Measurements from ENCODE around the gene CDK16.

Gene CDK16

GRCh38 chrX:47198026-47198686 lies 20.3 kb upstream of the CDK16 start:
- TF ChIP-seq, protein P1, sequence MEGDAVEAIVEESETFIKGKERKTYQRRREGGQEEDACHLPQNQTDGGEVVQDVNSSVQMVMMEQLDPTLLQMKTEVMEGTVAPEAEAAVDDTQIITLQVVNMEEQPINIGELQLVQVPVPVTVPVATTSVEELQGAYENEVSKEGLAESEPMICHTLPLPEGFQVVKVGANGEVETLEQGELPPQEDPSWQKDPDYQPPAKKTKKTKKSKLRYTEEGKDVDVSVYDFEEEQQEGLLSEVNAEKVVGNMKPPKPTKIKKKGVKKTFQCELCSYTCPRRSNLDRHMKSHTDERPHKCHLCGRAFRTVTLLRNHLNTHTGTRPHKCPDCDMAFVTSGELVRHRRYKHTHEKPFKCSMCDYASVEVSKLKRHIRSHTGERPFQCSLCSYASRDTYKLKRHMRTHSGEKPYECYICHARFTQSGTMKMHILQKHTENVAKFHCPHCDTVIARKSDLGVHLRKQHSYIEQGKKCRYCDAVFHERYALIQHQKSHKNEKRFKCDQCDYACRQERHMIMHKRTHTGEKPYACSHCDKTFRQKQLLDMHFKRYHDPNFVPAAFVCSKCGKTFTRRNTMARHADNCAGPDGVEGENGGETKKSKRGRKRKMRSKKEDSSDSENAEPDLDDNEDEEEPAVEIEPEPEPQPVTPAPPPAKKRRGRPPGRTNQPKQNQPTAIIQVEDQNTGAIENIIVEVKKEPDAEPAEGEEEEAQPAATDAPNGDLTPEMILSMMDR (IDR thresholded peaks at IDR 0.05; ENCODE audit: insufficient read depth, low read length, poor library complexity, severe bottlenecking), result no peak
- Histone ChIP-seq H3K36me3 (ENCODE audit: control insufficient read depth, insufficient read depth, low read length) (peaks cover 44% of the 10 kb centered on the region), H3K27me3 (replicated peaks; ENCODE audit: control insufficient read depth, insufficient read depth, low read length) (no peaks in the 10 kb centered on the region), H3K4me3 (replicated peaks; ENCODE audit: low read depth, low read length) (no peak overlapping the region)
- DNase-seq (ENCODE audit: extremely low read depth, insufficient read length), result no peak

DNA sequence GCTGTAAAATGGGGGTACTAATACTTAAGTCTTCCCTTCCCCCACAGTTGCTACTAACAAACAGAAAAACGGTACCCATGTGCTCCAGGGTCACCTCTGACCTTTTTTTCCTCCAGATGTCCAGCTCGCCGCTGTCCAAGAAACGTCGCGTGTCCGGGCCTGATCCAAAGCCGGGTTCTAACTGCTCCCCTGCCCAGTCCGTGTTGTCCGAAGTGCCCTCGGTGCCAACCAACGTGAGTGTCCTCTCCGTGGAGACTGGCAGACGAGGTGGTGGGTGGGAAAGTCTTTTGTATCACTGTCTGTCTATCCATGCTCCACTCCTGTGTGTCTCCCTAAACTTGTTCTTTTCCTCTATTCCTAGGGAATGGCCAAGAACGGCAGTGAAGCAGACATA lies 19.8 kb upstream of the CDK16 start:
- H3K4me3 ChIP-seq (replicated peaks; ENCODE audit: low read depth, low read length), result no peak overlapping the region
- no peaks in the 10 kb centered on the region for H3K27me3 ChIP-seq (replicated peaks; ENCODE audit: control insufficient read depth, insufficient read depth, low read length)
- no peak for DNase-seq (ENCODE audit: extremely low read depth, insufficient read length)
- H3K36me3 ChIP-seq (ENCODE audit: control insufficient read depth, insufficient read depth, low read length), result peaks cover 46% of the 10 kb centered on the region
- TF ChIP-seq, protein P1 (IDR thresholded peaks at IDR 0.05; ENCODE audit: insufficient read depth, low read length, poor library complexity, severe bottlenecking), result no peak

- Histone ChIP-seq H3K27me3 (replicated peaks; ENCODE audit: control insufficient read depth, insufficient read depth, low read length) (no peaks in the 10 kb centered on the region), H3K36me3 (ENCODE audit: control insufficient read depth, insufficient read depth, low read length) (peaks cover 47% of the 10 kb centered on the region), H3K4me3 (replicated peaks; ENCODE audit: low read depth, low read length) (no peak overlapping the region)
- TF ChIP-seq, protein P1 (IDR thresholded peaks at IDR 0.05; ENCODE audit: insufficient read depth, low read length, poor library complexity, severe bottlenecking), result no peak
- DNase-seq (ENCODE audit: extremely low read depth, insufficient read length), result no peak
Measured at GRCh38 chrX:47199286-47199685, 19.2 kb upstream of the CDK16 start.

DNA sequence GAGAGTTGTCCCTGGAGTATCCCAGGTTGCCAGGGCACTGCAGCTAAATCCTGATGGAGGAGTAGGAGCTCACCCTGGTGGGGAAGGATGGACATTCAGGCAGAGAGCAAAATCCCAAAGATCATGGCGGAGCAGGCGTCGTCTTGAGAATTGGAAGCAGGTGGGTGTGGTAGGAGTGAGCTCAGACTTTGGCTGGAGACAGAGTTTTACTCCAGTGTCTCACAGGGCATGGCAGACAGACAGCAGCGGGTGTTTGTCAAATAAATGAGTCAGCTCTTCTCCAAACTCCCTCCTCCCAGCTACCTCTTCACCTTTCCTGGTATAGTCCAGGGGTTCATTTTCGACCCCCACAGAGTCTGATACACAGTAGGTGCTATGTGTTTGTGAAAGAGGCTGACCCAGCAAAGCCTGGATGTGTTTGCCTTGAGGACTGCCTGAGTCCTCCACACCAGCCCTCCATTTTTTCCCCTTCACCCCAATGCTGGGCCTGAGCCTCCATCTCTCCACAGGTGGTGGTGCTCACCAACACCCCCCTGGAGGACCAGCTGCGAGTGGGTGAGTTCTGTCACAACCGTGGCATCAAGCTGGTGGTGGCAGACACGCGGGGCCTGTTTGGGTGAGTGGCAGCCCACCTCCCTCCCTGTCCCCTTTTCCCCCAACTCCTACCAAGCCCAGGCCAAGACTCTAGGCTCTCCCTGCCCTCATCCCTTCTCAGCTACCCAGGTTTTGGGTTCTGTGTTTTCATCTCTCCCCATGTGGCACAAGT lies 17.9 kb upstream of the CDK16 start:
- H3K27me3 ChIP-seq (replicated peaks; ENCODE audit: control insufficient read depth, insufficient read depth, low read length), result no peaks in the 10 kb centered on the region
- TF ChIP-seq, protein P1 (IDR thresholded peaks at IDR 0.05; ENCODE audit: insufficient read depth, low read length, poor library complexity, severe bottlenecking), result no peak
- no peak for DNase-seq (ENCODE audit: extremely low read depth, insufficient read length)
- peaks cover 51% of the 10 kb centered on the region for H3K36me3 ChIP-seq (ENCODE audit: control insufficient read depth, insufficient read depth, low read length)
- H3K4me3 ChIP-seq (replicated peaks; ENCODE audit: low read depth, low read length), result no peak overlapping the region

DNA sequence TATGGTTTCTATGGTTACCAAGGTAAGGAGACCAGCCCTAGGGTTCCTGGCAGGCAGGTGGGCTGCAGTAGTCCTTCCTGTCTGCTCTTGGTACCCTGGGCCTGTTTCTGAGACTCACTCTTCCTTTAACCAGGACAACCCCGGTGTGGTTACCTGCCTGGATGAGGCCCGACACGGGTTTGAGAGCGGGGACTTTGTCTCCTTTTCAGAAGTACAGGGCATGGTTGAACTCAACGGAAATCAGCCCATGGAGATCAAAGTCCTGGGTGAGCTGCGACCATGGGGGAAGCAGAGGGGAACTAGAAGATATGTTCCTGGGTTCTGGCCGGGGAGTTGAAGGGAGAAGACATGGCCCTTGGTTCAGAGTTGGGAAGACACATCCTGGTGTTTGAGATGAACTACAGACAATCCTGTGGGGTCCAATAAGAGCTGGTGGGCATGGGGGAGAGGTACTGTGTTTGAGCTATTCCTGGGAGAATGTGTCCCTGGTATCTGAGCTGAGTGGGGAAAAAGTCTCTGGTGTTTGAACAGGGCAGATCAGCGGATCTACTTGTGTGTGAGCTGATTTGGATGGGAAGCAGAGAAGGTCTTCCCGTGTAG lies 17.0 kb upstream of the CDK16 start:
- DNase-seq (ENCODE audit: extremely low read depth, insufficient read length), result no peak
- TF ChIP-seq, protein P1 (IDR thresholded peaks at IDR 0.05; ENCODE audit: insufficient read depth, low read length, poor library complexity, severe bottlenecking), result no peak
- H3K36me3 ChIP-seq (ENCODE audit: control insufficient read depth, insufficient read depth, low read length), result peaks cover 59% of the 10 kb centered on the region

More for the DNA sequence above, 17.0 kb upstream of the CDK16 start:
- no peaks in the 10 kb centered on the region for H3K27me3 ChIP-seq (replicated peaks; ENCODE audit: control insufficient read depth, insufficient read depth, low read length)
- no peak overlapping the region for H3K4me3 ChIP-seq (replicated peaks; ENCODE audit: low read depth, low read length)

Data from GM06990 (cell line).